H9 (cell line): Measurements from ENCODE around the gene HHLA2. TPM values are rescaled to one million over a fixed set of nuclear protein-coding genes. Genes with fewer than 3 reads are reported as not detected.

ENCODE experiments used
- DNase-seq: peaks from one replicate; pipeline ENCODE4 v3.0.0-alpha.2; 2017
- H2AFZ ChIP-seq: one replicate; pipeline ENCODE4 v1.6.1; 2013; ENCODE audit warnings: mild to moderate bottlenecking, low read length, control low read depth, moderate library complexity
- H2AK5ac ChIP-seq: 2 replicates; pipeline ENCODE4 v1.6.1; 2013; ENCODE audit warnings: low read length, control low read depth, mixed read lengths; ENCODE audit not compliant: insufficient read length
- H2BK120ac ChIP-seq: one replicate; pipeline ENCODE4 v1.6.1; 2013; ENCODE audit warnings: low read depth, mild to moderate bottlenecking, low read length, control low read depth, inconsistent platforms; ENCODE audit not compliant: poor library complexity, severe bottlenecking
- H2BK12ac ChIP-seq: 2 replicates; pipeline ENCODE4 v1.6.1; 2013; ENCODE audit warnings: low read length, control low read depth, mixed read lengths, low read depth; ENCODE audit not compliant: insufficient read length
- H2BK15ac ChIP-seq: 2 replicates; pipeline ENCODE4 v1.6.1; 2013; ENCODE audit warnings: low read depth, low read length, control low read depth
- H2BK20ac ChIP-seq: one replicate; pipeline ENCODE4 v1.6.1; 2013; ENCODE audit warnings: low read depth, mild to moderate bottlenecking, low read length, control low read depth, inconsistent platforms; ENCODE audit not compliant: poor library complexity, severe bottlenecking
- H2BK5ac ChIP-seq: 2 replicates; pipeline ENCODE4 v1.6.1; 2013; ENCODE audit warnings: low read length, control low read depth, mixed read lengths; ENCODE audit not compliant: insufficient read length
- H3K14ac ChIP-seq: 2 replicates; pipeline ENCODE4 v1.6.1; 2013; ENCODE audit warnings: low read length, control low read depth; ENCODE audit not compliant: insufficient read depth
- H3K18ac ChIP-seq: 2 replicates; pipeline ENCODE4 v1.6.1; 2013; ENCODE audit warnings: low read depth, mild to moderate bottlenecking, mixed read lengths, low read length, control low read depth; ENCODE audit not compliant: insufficient read length
- H3K23ac ChIP-seq: 2 replicates; pipeline ENCODE4 v1.6.1; 2013; ENCODE audit warnings: low read length, control low read depth, mixed read lengths, low read depth; ENCODE audit not compliant: insufficient read length
- H3K23me2 ChIP-seq: 2 replicates; pipeline ENCODE4 v1.6.1; 2013; ENCODE audit warnings: low read depth, mild to moderate bottlenecking, mixed read lengths, low read length, control low read depth; ENCODE audit not compliant: insufficient read length, poor library complexity, severe bottlenecking
- H3K27ac ChIP-seq: 2 replicates; pipeline ENCODE4 v1.5.1; 2013; ENCODE audit warnings: low read length, control low read depth, mixed read lengths, low read depth; ENCODE audit not compliant: insufficient read length
- H3K27me3 ChIP-seq: 2 replicates; pipeline ENCODE4 v1.6.1; 2013; ENCODE audit warnings: low read length, control low read depth, inconsistent platforms; ENCODE audit not compliant: insufficient read depth
- H3K4ac ChIP-seq: 2 replicates; pipeline ENCODE4 v1.6.1; 2013; ENCODE audit warnings: low read depth, mild to moderate bottlenecking, control low read depth, inconsistent platforms, low read length, moderate library complexity
- H3K4me1 ChIP-seq: 2 replicates; pipeline ENCODE4 v1.6.1; 2013; ENCODE audit warnings: low read length, control low read depth, inconsistent platforms; ENCODE audit not compliant: insufficient read depth
- H3K4me2 ChIP-seq: 2 replicates; pipeline ENCODE4 v1.6.1; 2013; ENCODE audit warnings: low read length, control low read depth, mixed read lengths; ENCODE audit not compliant: insufficient read length, insufficient read depth
- H3K56ac ChIP-seq: 2 replicates; pipeline ENCODE4 v1.6.1; 2013; ENCODE audit warnings: low read depth, mild to moderate bottlenecking, mixed read lengths, low read length, control low read depth; ENCODE audit not compliant: insufficient read length
- H3K79me1 ChIP-seq: 2 replicates; pipeline ENCODE4 v1.6.1; 2013; ENCODE audit warnings: low read depth, mild to moderate bottlenecking, moderate library complexity, low read length, control low read depth, inconsistent platforms; ENCODE audit not compliant: insufficient read depth, poor library complexity, severe bottlenecking
- H3K79me2 ChIP-seq: 2 replicates; pipeline ENCODE4 v1.6.1; 2013; ENCODE audit warnings: low read length, control low read depth, inconsistent platforms; ENCODE audit not compliant: insufficient read depth
- H3K9ac ChIP-seq: 2 replicates; pipeline ENCODE4 v1.6.1; 2013; ENCODE audit warnings: low read length, control low read depth, mixed read lengths; ENCODE audit not compliant: insufficient read length; ENCODE audit errors: extremely low read depth
- H3K9me3 ChIP-seq: one replicate; pipeline ENCODE4 v1.6.1; 2013; ENCODE audit warnings: low read depth, low read length, inconsistent platforms; ENCODE audit not compliant: control insufficient read depth
- H3T11ph ChIP-seq: one replicate; pipeline ENCODE4 v1.6.1; 2013; ENCODE audit warnings: mild to moderate bottlenecking, low read length, control low read depth, inconsistent platforms
- H4K20me1 ChIP-seq: one replicate; pipeline ENCODE4 v1.6.1; 2013; ENCODE audit not compliant: control insufficient read depth, insufficient read length, insufficient read depth
- H4K5ac ChIP-seq: 2 replicates; pipeline ENCODE4 v1.6.1; 2013; ENCODE audit warnings: low read depth, mild to moderate bottlenecking, mixed read lengths, low read length, control low read depth; ENCODE audit not compliant: insufficient read length
- H4K8ac ChIP-seq: replicated peaks from 2 replicates; pipeline ENCODE4 v1.6.1; 2013; ENCODE audit warnings: low read length, control low read depth, mixed read lengths, low read depth; ENCODE audit not compliant: insufficient read length
- H4K91ac ChIP-seq: 2 replicates; pipeline ENCODE4 v1.6.1; 2013; ENCODE audit warnings: low read depth, mild to moderate bottlenecking, moderate library complexity, mixed read lengths, low read length, control low read depth; ENCODE audit not compliant: insufficient read length
- H3K27ac Mint-ChIP-seq, 3 experiments: 2 replicates in 2 of 3; 3 replicates in 1 of 3; pipeline ENCODE4 v1.8.0; 2020 to 2021; ENCODE audit warnings: mixed read lengths in 3 of 3, mild to moderate bottlenecking in 1 of 3, moderate library complexity in 1 of 3
- H3K27me3 Mint-ChIP-seq: 2 replicates; pipeline ENCODE4 v1.8.0; 2021; ENCODE audit warnings: low read depth, mild to moderate bottlenecking, moderate library complexity, mixed read lengths
- H3K36me3 Mint-ChIP-seq, 3 experiments: 2 replicates in 2 of 3; 3 replicates in 1 of 3; pipeline ENCODE4 v1.8.0; 2020 to 2021; ENCODE audit warnings: low read depth in 3 of 3, mixed read lengths in 3 of 3; ENCODE audit not compliant: insufficient read depth in 1 of 3
- H3K4me1 Mint-ChIP-seq, 2 experiments: 2 replicates each; pipeline ENCODE4 v1.8.0; 2020; ENCODE audit warnings: mixed read lengths in 2 of 2
- H3K4me3 Mint-ChIP-seq, 2 experiments: 2 replicates in 1 of 2; 3 replicates in 1 of 2; pipeline ENCODE4 v1.8.0; 2020 to 2021; ENCODE audit warnings: mild to moderate bottlenecking in 2 of 2, mixed read lengths in 2 of 2, moderate library complexity in 1 of 2
- H3K9me3 Mint-ChIP-seq, 2 experiments: 2 replicates in 1 of 2; 3 replicates in 1 of 2; pipeline ENCODE4 v1.8.0; 2020; ENCODE audit warnings: mild to moderate bottlenecking in 2 of 2, mixed read lengths in 2 of 2, moderate library complexity in 1 of 2
- WGBS: extraction: QIAGEN DNeasy Blood & Tissue Kit; methylation state at CpG from one replicate; pipeline ENCODE4 v1.1.7; 2013; ENCODE audit warnings: missing lambda C conversion rate, low lambda C conversion rate, mixed read lengths; ENCODE audit not compliant: insufficient read length; ENCODE audit errors: extremely low coverage; 5-methylcytosine and 5-hydroxymethylcytosine counted together
- total RNA-seq: library from RNA; stranded (reverse); gene quantifications from 2 replicates; pipeline ENCODE4 v1.2.1, GENCODE V29; 2021
- TF ChIP-seq, protein P1 (sequence below): fragments of 200-600 bp; sonication (generic); conservative IDR thresholded peaks from 3 replicates; pipeline ENCODE4 v1.8.0; 2021; ENCODE audit warnings: antibody characterized with exemption, mild to moderate bottlenecking

HHLA2 gene
- total RNA-seq, 1 experiment from 2014 or later, result not detected

DNA sequence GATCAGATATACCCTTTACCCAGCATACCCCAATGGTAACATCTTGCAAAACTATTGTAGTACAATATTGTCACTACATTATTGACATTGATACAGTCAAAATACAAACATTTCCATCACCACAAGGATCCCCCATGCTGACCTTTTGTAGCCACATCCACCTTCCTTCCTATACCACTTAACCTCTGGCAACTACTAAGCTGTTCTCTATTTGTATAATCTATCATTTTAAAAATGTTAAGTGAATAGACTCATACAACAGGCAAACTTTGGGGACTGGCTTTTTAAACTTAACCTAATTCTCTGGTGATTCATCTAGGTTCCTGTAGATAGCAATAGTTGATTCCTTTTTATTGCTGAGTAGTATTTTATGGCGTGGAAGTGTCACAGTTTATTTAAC lies 44.5 kb upstream of the HHLA2 start:
- Mint-ChIP-seq H3K4me1 (no peaks in the 10 kb centered on the region), H3K36me3 (peaks cover 0 to 3% (median under 1%) of the 10 kb centered on the region in 3 experiments; a peak in 3 of 7 replicates), H3K27me3 (no peaks in the 10 kb centered on the region), H3K9me3 (peaks cover 0 to under 1% of the 10 kb centered on the region in 2 experiments; a peak in 1 of 5 replicates), H3K27ac (no peak overlapping the region), H3K4me3 (no peak overlapping the region)
- no peaks in the 10 kb centered on the region for H3K79me2 ChIP-seq
- no peak overlapping the region for H3K9ac ChIP-seq
- H3K14ac ChIP-seq, result no peak overlapping the region
- no peak overlapping the region for H4K8ac ChIP-seq
- H3K27ac ChIP-seq, result no peak overlapping the region
- no peak overlapping the region for H2BK5ac ChIP-seq
- no peak overlapping the region for H2BK20ac ChIP-seq
- no peak for DNase-seq
- no peak overlapping the region for H4K5ac ChIP-seq
- no peaks in the 10 kb centered on the region for H3K23me2 ChIP-seq
- no peak overlapping the region for H3T11ph ChIP-seq
- H3K18ac ChIP-seq, result no peak overlapping the region
- H4K20me1 ChIP-seq, result no peaks in the 10 kb centered on the region
- H3K4me2 ChIP-seq, result no peak overlapping the region
- no peaks in the 10 kb centered on the region for H3K9me3 ChIP-seq
- WGBS, result no CpG with 5 or more reads among the region's 1 CpG
- no peak overlapping the region for H2BK15ac ChIP-seq
- H3K27me3 ChIP-seq, result no peaks in the 10 kb centered on the region
- H2AFZ ChIP-seq, result no peak overlapping the region
- H3K56ac ChIP-seq, result no peak overlapping the region
- no peak overlapping the region for H2BK120ac ChIP-seq
- H3K4ac ChIP-seq, result no peak overlapping the region
- H4K91ac ChIP-seq, result no peak overlapping the region
- no peak overlapping the region for H2BK12ac ChIP-seq
- H2AK5ac ChIP-seq, result no peak overlapping the region
- H3K23ac ChIP-seq, result no peak overlapping the region
- TF ChIP-seq, protein P1, sequence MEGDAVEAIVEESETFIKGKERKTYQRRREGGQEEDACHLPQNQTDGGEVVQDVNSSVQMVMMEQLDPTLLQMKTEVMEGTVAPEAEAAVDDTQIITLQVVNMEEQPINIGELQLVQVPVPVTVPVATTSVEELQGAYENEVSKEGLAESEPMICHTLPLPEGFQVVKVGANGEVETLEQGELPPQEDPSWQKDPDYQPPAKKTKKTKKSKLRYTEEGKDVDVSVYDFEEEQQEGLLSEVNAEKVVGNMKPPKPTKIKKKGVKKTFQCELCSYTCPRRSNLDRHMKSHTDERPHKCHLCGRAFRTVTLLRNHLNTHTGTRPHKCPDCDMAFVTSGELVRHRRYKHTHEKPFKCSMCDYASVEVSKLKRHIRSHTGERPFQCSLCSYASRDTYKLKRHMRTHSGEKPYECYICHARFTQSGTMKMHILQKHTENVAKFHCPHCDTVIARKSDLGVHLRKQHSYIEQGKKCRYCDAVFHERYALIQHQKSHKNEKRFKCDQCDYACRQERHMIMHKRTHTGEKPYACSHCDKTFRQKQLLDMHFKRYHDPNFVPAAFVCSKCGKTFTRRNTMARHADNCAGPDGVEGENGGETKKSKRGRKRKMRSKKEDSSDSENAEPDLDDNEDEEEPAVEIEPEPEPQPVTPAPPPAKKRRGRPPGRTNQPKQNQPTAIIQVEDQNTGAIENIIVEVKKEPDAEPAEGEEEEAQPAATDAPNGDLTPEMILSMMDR, result no peak
- no peaks in the 10 kb centered on the region for H3K4me1 ChIP-seq
- no peaks in the 10 kb centered on the region for H3K79me1 ChIP-seq
